H1 (cell line): ENCODE data around the gene TARP.

Experiments used
- BACH1 ChIP-seq: IDR thresholded peaks from 2 replicates; pipeline ENCODE4 v1.6.1; 2012; ENCODE audit warnings: low read length, improper control_type of control experiment
- CEBPB ChIP-seq: IDR thresholded peaks from 2 replicates; pipeline ENCODE4 v1.6.1; 2012; ENCODE audit warnings: low read depth, low read length
- CTCF ChIP-seq, 3 experiments: IDR thresholded peaks; 1 replicate in 2 of 3; 2 replicates in 1 of 3; pipeline versions ENCODE4 v1.5.1 to v1.6.1; 2011; ENCODE audit warnings: low read length in 3 of 3, mild to moderate bottlenecking in 3 of 3, inconsistent platforms in 2 of 3, low read depth in 1 of 3, moderate library complexity in 1 of 3; ENCODE audit not compliant: insufficient read depth in 1 of 3; ENCODE audit errors: control extremely low read depth in 1 of 3
- GTF2F1 ChIP-seq: IDR thresholded peaks from 2 replicates; pipeline ENCODE4 v1.6.1; 2012; ENCODE audit warnings: low read depth, low read length, improper control_type of control experiment, borderline replicate concordance
- RAD21 ChIP-seq, 2 experiments: IDR thresholded peaks in 1 of 2; conservative IDR thresholded peaks in 1 of 2; 2 replicates each; pipeline ENCODE4 v1.6.1; 2011; ENCODE audit warnings: low read depth in 2 of 2, low read length in 2 of 2, improper control_type of control experiment in 1 of 2, inconsistent platforms in 1 of 2, mild to moderate bottlenecking in 1 of 2, moderate library complexity in 1 of 2
- RXRA ChIP-seq: IDR thresholded peaks from 2 replicates; pipeline ENCODE4 v1.6.1; 2011; ENCODE audit warnings: low read depth, mild to moderate bottlenecking, low read length, moderate library complexity; ENCODE audit not compliant: insufficient read depth
- SP1 ChIP-seq: IDR thresholded peaks from 2 replicates; pipeline ENCODE4 v1.6.1; 2011; ENCODE audit warnings: low read depth, low read length

GRCh38 chr7:38215115-38215514 lies 58.3 kb downstream of the TARP start:
- no peak for TF ChIP-seq CEBPB
- TF ChIP-seq RAD21 (IDR thresholded peaks at IDR 0.05 in 1 of 2, conservative IDR thresholded peaks at IDR 0.05 in 1 of 2; ENCODE audit: low read depth in 2 of 2, low read length in 2 of 2) = no peak
- TF ChIP-seq CTCF (IDR thresholded peaks at IDR 0.05; ENCODE audit: control extremely low read depth in 1 of 3, insufficient read depth in 1 of 3, low read depth in 1 of 3, low read length in 3 of 3) = no peak
- TF ChIP-seq BACH1 = no peak
- no peak for TF ChIP-seq SP1
- no peak for TF ChIP-seq RXRA
- TF ChIP-seq GTF2F1 = no peak
